Lower lobe of right lung (tissue), 2 donors: ENCODE data around the gene CCR7. TPM values are rescaled to one million over a fixed set of nuclear protein-coding genes. Genes with fewer than 3 reads are reported as not detected.
A peak's percentile ranks its signal among the peaks of the same experiment; 100 is the strongest.

ENCODE experiments used
- ATAC-seq, 2 donors: fragments of 200-7000 bp; cut with Tn5 transposase; one replicate each; pipeline ENCODE4 v1.9.1; 2020 to 2022; ENCODE audit warnings: mild to moderate bottlenecking in 2 of 2, moderate library complexity in 2 of 2
- DNase-seq: peaks from one replicate; pipeline ENCODE4 v3.0.0-alpha.2; 2020
- H3K27ac ChIP-seq: fragments of 200-600 bp; one replicate; pipeline ENCODE4 v1.8.0; 2022
- H3K27me3 ChIP-seq: fragments of 200-600 bp; one replicate; pipeline ENCODE4 v1.8.0; 2022; ENCODE audit warnings: low read depth
- H3K36me3 ChIP-seq: fragments of 200-600 bp; one replicate; pipeline ENCODE4 v1.8.0; 2022; ENCODE audit warnings: mild to moderate bottlenecking
- H3K4me1 ChIP-seq: fragments of 200-600 bp; one replicate; pipeline ENCODE4 v1.8.0; 2022
- H3K4me3 ChIP-seq: fragments of 200-600 bp; one replicate; pipeline ENCODE4 v1.8.0; 2022; ENCODE audit warnings: mild to moderate bottlenecking
- H3K9me3 ChIP-seq: fragments of 200-600 bp; one replicate; pipeline ENCODE4 v1.8.0; 2022
- CTCF ChIP-seq: fragments of 200-600 bp; IDR thresholded peaks from one replicate; pipeline ENCODE4 v1.8.0; 2022; ENCODE audit warnings: antibody characterized with exemption, mild to moderate bottlenecking
- intact Hi-C: fragments of 100-400 bp; cut with DNase I; formaldehyde crosslinking; loops from one replicate; pipeline ENCODE4 v1.11.0; 2022
- total RNA-seq: library from RNA; stranded (reverse); fragmentation: NEBNext Ultra II Directional; extraction: Animal tissue kit (Norgen Biotek cat#: 25700); gene quantifications from one replicate; pipeline ENCODE4 v1.2.1, GENCODE V29; 2021
- donor health status: DM: no; HTN: yes; CAD: no; lungs with severe emphysema.

The CCR7 gene
- total RNA-seq, 1 donor from 2014 or later, result 2.2 TPM

- DNase-seq, result no peak
- peak; percentile 40 to 73 for ATAC-seq
- no peak overlapping the region for H3K4me3 ChIP-seq
- H3K9me3 ChIP-seq, result no peaks in the 10 kb centered on the region
- H3K27ac ChIP-seq, result peak overlapping the region; percentile 34
- H3K27me3 ChIP-seq, result no peaks in the 10 kb centered on the region
- H3K4me1 ChIP-seq, result no peaks in the 10 kb centered on the region
- intact Hi-C loops, result no loop called here
- TF ChIP-seq CTCF, result no peak
- no peaks in the 10 kb centered on the region for H3K36me3 ChIP-seq
Observed at GRCh38 chr17:40598619-40599467, 33.6 kb upstream of the CCR7 start.

DNA sequence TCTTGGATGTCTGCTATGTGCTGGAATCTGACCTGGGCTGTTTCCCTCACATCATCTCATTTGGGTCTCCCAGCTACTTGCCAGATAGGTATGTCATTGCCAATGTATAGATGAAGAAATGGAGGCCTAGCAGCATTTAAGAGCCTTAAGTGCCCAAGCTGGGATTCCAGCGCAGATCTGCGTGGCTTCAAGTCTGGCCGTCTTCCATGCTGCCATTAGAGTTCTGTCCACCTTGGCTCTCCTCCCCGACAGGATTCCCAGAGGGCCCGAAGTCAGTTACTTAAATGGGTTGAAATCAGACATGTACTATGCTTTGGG is 33.0 kb upstream of the CCR7 start:
- Histone ChIP-seq H3K9me3 (no peaks in the 10 kb centered on the region), H3K27me3 (no peaks in the 10 kb centered on the region), H3K27ac (peak overlapping the region; percentile 34), H3K36me3 (no peaks in the 10 kb centered on the region), H3K4me3 (no peak overlapping the region), H3K4me1 (no peaks in the 10 kb centered on the region)
- intact Hi-C loops, result no loop called here
- TF ChIP-seq CTCF, result no peak
- DNase-seq (no peak), ATAC-seq (no peak)

DNA sequence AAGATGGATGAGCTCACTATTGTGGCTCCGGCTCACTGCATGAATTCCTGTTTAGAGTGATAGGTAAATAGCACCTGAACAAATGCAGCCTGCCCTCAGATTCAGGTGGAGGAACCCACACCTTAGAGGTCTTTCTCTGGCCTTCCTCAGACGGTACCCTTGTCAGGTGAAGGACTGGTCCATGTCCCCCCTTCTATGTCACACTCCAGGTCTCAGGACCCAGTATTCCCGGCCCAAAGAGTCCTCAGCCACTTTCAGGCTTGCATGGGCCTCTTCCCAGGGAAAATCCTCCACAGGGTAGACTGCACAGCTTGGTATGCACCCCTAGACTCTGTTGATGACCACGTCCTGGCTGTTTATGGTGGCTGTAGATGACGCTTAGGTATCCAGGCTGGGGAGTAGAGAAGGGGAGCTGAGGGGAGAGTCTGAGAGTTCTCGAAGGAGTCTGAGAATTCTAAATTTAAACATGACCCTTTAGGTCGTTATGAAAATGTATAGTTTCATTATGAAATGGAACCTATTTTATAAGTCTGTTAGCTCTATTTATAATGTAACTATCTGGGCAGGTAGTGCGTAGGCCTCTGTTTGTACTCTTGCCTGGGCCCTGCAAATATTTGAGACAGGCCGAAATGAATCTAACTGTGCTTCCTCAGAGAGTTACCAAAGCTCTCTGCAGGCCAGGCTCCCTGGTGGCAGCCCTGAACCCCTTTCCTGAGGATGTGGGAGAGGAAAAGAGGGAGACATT is 32.5 kb upstream of the CCR7 start:
- ATAC-seq (no peak), DNase-seq (no peak)
- intact Hi-C loops, result no loop called here
- H3K27ac ChIP-seq, result peak overlapping the region; percentile 34
- H3K36me3 ChIP-seq, result no peaks in the 10 kb centered on the region
- no peak overlapping the region for H3K4me3 ChIP-seq
- no peak for TF ChIP-seq CTCF
- H3K9me3 ChIP-seq, result no peaks in the 10 kb centered on the region
- H3K4me1 ChIP-seq, result no peaks in the 10 kb centered on the region
- H3K27me3 ChIP-seq, result no peaks in the 10 kb centered on the region

- Histone ChIP-seq H3K4me3 (no peak overlapping the region), H3K27me3 (no peaks in the 10 kb centered on the region), H3K4me1 (no peaks in the 10 kb centered on the region), H3K27ac (no peak overlapping the region), H3K9me3 (no peaks in the 10 kb centered on the region), H3K36me3 (no peaks in the 10 kb centered on the region)
- ATAC-seq (no peak), DNase-seq (no peak)
- TF ChIP-seq CTCF, result no peak
- intact Hi-C loops, result no loop called here
Observed at GRCh38 chr17:40597156-40597555, 31.9 kb upstream of the CCR7 start.

DNA sequence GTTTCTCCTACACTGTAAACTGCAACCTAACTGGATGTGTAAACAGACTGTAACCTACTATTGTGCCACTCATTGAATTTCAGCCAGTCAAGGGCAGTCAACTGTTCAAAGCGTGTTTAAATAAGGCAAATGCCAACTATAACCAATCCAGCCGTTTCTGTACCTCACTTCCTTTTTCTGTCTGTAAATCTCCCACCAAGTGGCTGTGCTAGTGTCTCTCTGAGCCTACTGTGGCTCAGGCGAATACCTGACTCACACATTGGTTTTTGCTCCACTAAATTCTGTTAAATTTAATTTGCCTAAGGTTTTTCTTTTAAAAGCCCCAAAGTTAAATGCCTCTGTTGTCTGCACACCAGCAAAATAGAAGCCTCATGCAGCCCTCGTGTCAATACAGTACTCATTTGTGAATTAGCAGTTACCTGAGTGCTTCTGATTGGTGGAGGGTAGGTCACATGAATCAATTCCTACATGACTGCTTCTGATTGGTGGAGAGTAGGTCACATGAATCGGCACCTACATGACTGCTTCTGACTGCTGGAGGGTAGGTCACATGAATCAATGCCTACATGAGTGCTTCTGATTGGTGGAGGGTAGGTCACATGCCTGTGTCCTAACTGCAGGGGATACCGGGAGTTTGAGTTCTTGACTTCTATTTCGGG is 31.1 kb upstream of the CCR7 start:
- Histone ChIP-seq H3K27me3 (no peaks in the 10 kb centered on the region), H3K36me3 (no peaks in the 10 kb centered on the region), H3K4me3 (no peak overlapping the region), H3K4me1 (no peaks in the 10 kb centered on the region), H3K9me3 (no peaks in the 10 kb centered on the region), H3K27ac (no peak overlapping the region)
- ATAC-seq, result peak; percentile 27 to 74
- TF ChIP-seq CTCF, result no peak
- DNase-seq, result no peak
- intact Hi-C loops, result no loop called here
